Duodenal mucosa (tissue), 2 donors: ENCODE results near the gene LILRB3.
"Not testable (repeated sequence)": the region's sequence is repeated elsewhere in the genome, so short reads cannot be mapped to it uniquely, and the experiment has no call there.

Experiments used
- H3K27ac ChIP-seq: one replicate; pipeline ENCODE4 v1.7.0; 2013; ENCODE audit warnings: low read depth, low read length
- H3K27me3 ChIP-seq, 2 donors: one replicate each; pipeline ENCODE4 v1.7.0; 2013; ENCODE audit warnings: low read length in 2 of 2, control low read depth in 1 of 2; ENCODE audit not compliant: insufficient read depth in 2 of 2, control insufficient read depth in 1 of 2
- H3K36me3 ChIP-seq, 2 donors: one replicate each; pipeline ENCODE4 v1.7.0; 2013; ENCODE audit warnings: low read length in 2 of 2, control low read depth in 1 of 2; ENCODE audit not compliant: insufficient read depth in 2 of 2, control insufficient read depth in 1 of 2
- H3K4me1 ChIP-seq, 2 donors: one replicate each; pipeline ENCODE4 v1.7.0; 2013; ENCODE audit warnings: low read length in 2 of 2, control low read depth in 1 of 2; ENCODE audit not compliant: insufficient read depth in 2 of 2, control insufficient read depth in 1 of 2
- H3K4me3 ChIP-seq, 2 donors: one replicate each; pipeline ENCODE4 v1.7.0; 2013; ENCODE audit warnings: low read length in 2 of 2, low read depth in 1 of 2
- H3K9ac ChIP-seq, 2 donors: one replicate each; pipeline ENCODE4 v1.7.0; 2013; ENCODE audit warnings: low read length in 2 of 2, low read depth in 1 of 2
- H3K9me3 ChIP-seq, 2 donors: one replicate each; pipeline ENCODE4 v1.7.0; 2013; ENCODE audit warnings: low read length in 2 of 2, control low read depth in 1 of 2; ENCODE audit not compliant: control insufficient read depth in 1 of 2

Gene LILRB3

GRCh38 chr19:54223937-54224281 is 1.1 kb upstream of the LILRB3 start:
- not testable (repeated sequence) for H3K9me3 ChIP-seq, H3K36me3 ChIP-seq, H3K9ac ChIP-seq, H3K27me3 ChIP-seq, H3K27ac ChIP-seq, H3K4me1 ChIP-seq, H3K4me3 ChIP-seq

DNA sequence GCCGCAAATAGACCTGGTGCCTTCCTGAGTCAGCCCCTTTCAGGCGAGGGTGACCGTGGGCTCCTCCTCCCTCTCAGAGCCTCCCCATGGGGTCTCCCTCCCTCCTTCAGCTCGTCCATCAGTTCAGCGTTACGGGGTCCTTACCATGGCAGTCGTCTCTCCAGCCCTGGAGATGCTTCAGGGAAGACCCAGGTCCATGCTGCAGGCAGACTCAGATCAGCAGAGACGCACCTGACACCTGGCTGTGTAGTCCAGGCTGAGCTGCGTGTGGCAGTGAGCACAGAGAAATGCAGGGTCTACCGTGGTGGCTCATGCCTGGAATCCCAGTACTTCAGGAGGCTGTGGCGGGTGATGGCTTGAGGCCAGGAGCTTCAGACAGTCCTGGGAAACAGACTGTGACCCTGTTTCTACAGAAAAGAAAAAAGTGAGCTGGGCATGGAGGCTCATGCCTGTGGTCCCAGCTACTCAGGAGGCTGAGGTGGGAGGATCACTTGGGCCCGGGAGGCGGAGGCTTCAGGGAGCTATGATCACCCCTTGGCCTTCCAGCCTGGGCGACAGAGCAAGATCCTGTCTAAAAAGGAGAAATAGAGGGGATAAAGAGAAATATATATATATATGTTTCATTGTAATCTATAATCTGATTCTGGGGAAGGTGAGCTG is 600 bp upstream of the LILRB3 start:
- not testable (repeated sequence) for H3K4me3 ChIP-seq, H3K9ac ChIP-seq, H3K27ac ChIP-seq, H3K36me3 ChIP-seq, H3K4me1 ChIP-seq, H3K27me3 ChIP-seq, H3K9me3 ChIP-seq

DNA sequence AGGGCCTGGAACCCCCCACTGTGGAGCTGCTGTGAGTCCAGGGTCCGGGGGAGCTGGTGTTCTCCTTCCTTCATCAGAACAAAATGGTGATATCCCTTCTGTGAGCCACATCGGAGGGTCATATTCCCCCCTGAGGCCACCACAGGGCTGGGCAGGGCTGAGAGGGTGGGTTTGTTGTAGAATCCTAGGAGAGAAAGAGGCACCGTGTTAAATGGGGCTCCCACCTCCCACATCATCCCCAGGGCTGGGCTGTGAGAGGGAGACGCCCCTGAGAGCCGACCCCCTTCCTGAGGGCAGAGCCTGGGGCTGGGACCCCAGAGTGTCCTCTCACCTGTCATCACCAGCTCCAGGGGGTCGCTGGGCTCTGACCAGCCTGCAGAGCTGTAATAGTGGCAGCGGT is 860 bp downstream of the LILRB3 start:
- H3K9ac ChIP-seq, H3K4me3 ChIP-seq, H3K36me3 ChIP-seq, H3K27me3 ChIP-seq, H3K4me1 ChIP-seq, H3K9me3 ChIP-seq, H3K27ac ChIP-seq: not testable (repeated sequence)

GRCh38 chr19:54219702-54220101 is 3.1 kb downstream of the LILRB3 start:
- H3K27me3 ChIP-seq, H3K4me3 ChIP-seq, H3K27ac ChIP-seq, H3K36me3 ChIP-seq, H3K9ac ChIP-seq, H3K4me1 ChIP-seq, H3K9me3 ChIP-seq: not testable (repeated sequence)

- Histone ChIP-seq H3K36me3 (no peaks in the 10 kb centered on the region), H3K27ac (no peak overlapping the region), H3K27me3 (peaks cover 0 to 5% of the 10 kb centered on the region in 2 donors), H3K4me3 (no peak overlapping the region), H3K4me1 (no peaks in the 10 kb centered on the region), H3K9me3 (no peaks in the 10 kb centered on the region), H3K9ac (no peak overlapping the region)
These were observed 3.7 kb downstream of the LILRB3 start for GRCh38 chr19:54218960-54219661.

DNA sequence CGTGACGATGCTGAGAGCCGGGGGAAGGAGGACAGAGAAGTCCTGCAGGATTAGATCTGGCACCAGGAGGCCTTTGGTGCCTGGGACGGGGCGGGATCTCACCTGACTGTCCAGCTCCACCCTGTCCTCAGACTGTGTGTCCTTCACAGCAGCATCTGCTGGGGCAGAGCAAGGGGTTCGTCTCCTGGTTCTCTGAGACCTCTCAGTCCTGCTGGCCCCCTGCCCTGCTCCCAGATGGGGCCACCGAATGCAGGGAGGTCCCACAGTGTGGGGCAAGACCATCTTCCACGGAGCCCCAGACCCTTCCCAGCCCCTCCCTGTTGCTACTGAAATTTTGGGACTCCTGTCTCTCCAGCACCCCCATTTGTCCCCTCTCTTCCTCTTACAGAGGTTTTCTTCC is 4.5 kb downstream of the LILRB3 start:
- peaks cover 0 to 5% of the 10 kb centered on the region in 2 donors for H3K27me3 ChIP-seq
- H3K9ac ChIP-seq: no peak overlapping the region
- H3K4me3 ChIP-seq: no peak overlapping the region
- no peaks in the 10 kb centered on the region for H3K36me3 ChIP-seq
- H3K27ac ChIP-seq: no peak overlapping the region
- no peaks in the 10 kb centered on the region for H3K9me3 ChIP-seq
- no peaks in the 10 kb centered on the region for H3K4me1 ChIP-seq

- not testable (repeated sequence) for H3K27ac ChIP-seq, H3K36me3 ChIP-seq, H3K9me3 ChIP-seq, H3K27me3 ChIP-seq, H3K4me1 ChIP-seq, H3K4me3 ChIP-seq, H3K9ac ChIP-seq
These were observed 5.1 kb downstream of the LILRB3 start for GRCh38 chr19:54217517-54218247.

GRCh38 chr19:54216869-54217268 is 5.9 kb downstream of the LILRB3 start:
- no peaks in the 10 kb centered on the region for H3K36me3 ChIP-seq
- H3K4me1 ChIP-seq: no peaks in the 10 kb centered on the region
- H3K4me3 ChIP-seq: no peak overlapping the region
- no peak overlapping the region for H3K9ac ChIP-seq
- H3K27me3 ChIP-seq: no peaks in the 10 kb centered on the region
- H3K9me3 ChIP-seq: no peaks in the 10 kb centered on the region
- no peak overlapping the region for H3K27ac ChIP-seq

- H3K27me3 ChIP-seq, H3K9ac ChIP-seq, H3K27ac ChIP-seq, H3K4me3 ChIP-seq, H3K36me3 ChIP-seq, H3K9me3 ChIP-seq: not testable (repeated sequence)
- peaks cover 13 to 18% of the 10 kb centered on the region in 2 donors for H3K4me1 ChIP-seq
These were observed 8.1 kb downstream of the LILRB3 start for GRCh38 chr19:54214734-54215133.

- H3K27ac ChIP-seq: not testable (repeated sequence)
These were observed 8.6 kb downstream of the LILRB3 start for GRCh38 chr19:54214217-54214616.

More at GRCh38 chr19:54214217-54214616, 8.6 kb downstream of the LILRB3 start:
- H3K4me1 ChIP-seq: peaks cover 19 to 23% of the 10 kb centered on the region in 2 donors
- H3K27me3 ChIP-seq, H3K9me3 ChIP-seq, H3K36me3 ChIP-seq, H3K4me3 ChIP-seq, H3K9ac ChIP-seq: not testable (repeated sequence)
